A673 (cell line): ENCODE measurements around the gene ZC3H11A. TPM values are rescaled to one million over a fixed set of nuclear protein-coding genes. Genes with fewer than 3 reads are reported as not detected.

Experiments
- BruUV-seq: library from RNA; stranded (reverse); fragments of 400-500 nt; replicated peaks from 2 replicates; lab custom pipeline; 2021; lab: Mats Ljungman, UMichigan
- CTCF ChIA-PET: fragments of 300-600 bp; sonication (Branson Sonifier 250); formaldehyde crosslinking; loops from one replicate; lab custom pipeline; 2022; ENCODE audit warnings: antibody characterized with exemption; lab: Charles Lee
- POLR2A ChIA-PET: fragments of 300-600 bp; sonication (Branson Sonifier 250); formaldehyde crosslinking; loops from one replicate; lab custom pipeline; 2022; ENCODE audit warnings: antibody characterized with exemption; ENCODE audit not compliant: low non-redundant PET; lab: Charles Lee
- DNase-seq: peaks from one replicate; pipeline ENCODE4 v3.0.0-alpha.2; 2015; ENCODE audit warnings: low spot score
- H3K27ac ChIP-seq: fragments of 200-600 bp; sonication (generic); 2 replicates; pipeline ENCODE4 v1.5.1; 2016; ENCODE audit warnings: mixed run types, low read depth, mild to moderate bottlenecking, mixed read lengths, antibody characterized with exemption, low read length; ENCODE audit not compliant: poor library complexity, severe bottlenecking
- H3K27me3 ChIP-seq: fragments of 200-600 bp; sonication (generic); replicated peaks from 2 replicates; pipeline ENCODE4 v1.6.1; 2017; ENCODE audit warnings: mixed run types, low read depth, mild to moderate bottlenecking, mixed read lengths, antibody characterized with exemption, low read length; ENCODE audit not compliant: insufficient read depth, poor library complexity
- H3K36me3 ChIP-seq: fragments of 200-600 bp; sonication (generic); 2 replicates; pipeline ENCODE4 v1.6.1; 2016; ENCODE audit warnings: mixed run types, mild to moderate bottlenecking, mixed read lengths, antibody characterized with exemption, low read length; ENCODE audit not compliant: insufficient read depth, poor library complexity, severe bottlenecking
- H3K4me1 ChIP-seq: fragments of 200-600 bp; sonication (generic); 2 replicates; pipeline ENCODE4 v1.6.1; 2017; ENCODE audit warnings: mixed run types, mild to moderate bottlenecking, mixed read lengths, antibody characterized with exemption, low read length; ENCODE audit not compliant: insufficient read depth, poor library complexity, severe bottlenecking
- H3K4me3 ChIP-seq: fragments of 200-600 bp; sonication (generic); 2 replicates; pipeline ENCODE4 v1.5.1; 2016; ENCODE audit warnings: low read depth, mixed run types, mild to moderate bottlenecking, mixed read lengths, low read length; ENCODE audit not compliant: poor library complexity, severe bottlenecking
- H3K9me3 ChIP-seq: fragments of 200-600 bp; sonication (generic); 2 replicates; pipeline ENCODE4 v1.6.1; 2016; ENCODE audit warnings: mixed run types, low read depth, mild to moderate bottlenecking, mixed read lengths, antibody characterized with exemption, low read length; ENCODE audit not compliant: poor library complexity, severe bottlenecking
- CTCF ChIP-seq: fragments of 300-800, 200-600 bp; sonication (generic); conservative IDR thresholded peaks from 2 replicates; pipeline ENCODE4 v1.5.1; 2017; ENCODE audit warnings: low read depth, mild to moderate bottlenecking, antibody characterized with exemption, low read length, moderate library complexity, mixed read lengths
- EZH2 ChIP-seq: fragments of 200-600 bp; sonication (generic); IDR thresholded peaks from 2 replicates; pipeline ENCODE4 v1.6.1; 2017; ENCODE audit warnings: borderline replicate concordance, low read depth, mild to moderate bottlenecking, mixed read lengths, antibody characterized with exemption, low read length; ENCODE audit not compliant: poor library complexity, severe bottlenecking
- intact Hi-C: fragments of 100-400 bp; cut with micrococcal nuclease; formaldehyde crosslinking; loops from one replicate; pipeline ENCODE4 v1.10.0; 2022; ENCODE audit not compliant: unreplicated experiment
- total RNA-seq: library from RNA; stranded (reverse); gene quantifications from 2 replicates; pipeline ENCODE4 v1.2.3, GENCODE V29; 2021

The ZC3H11A gene
- total RNA-seq, 1 experiment from 2014 or later: 95.3 TPM

- TF ChIP-seq CTCF (no peak), EZH2 (no peak)
- ChIA-PET POLR2A (no interaction called here), CTCF (no interaction called here)
- Histone ChIP-seq H3K4me3 (no peak overlapping the region), H3K4me1 (no peaks in the 10 kb centered on the region), H3K27ac (no peak overlapping the region), H3K36me3 (peaks cover 80% of the 10 kb centered on the region), H3K9me3 (no peaks in the 10 kb centered on the region), H3K27me3 (no peaks in the 10 kb centered on the region)
- no peak for DNase-seq
- intact Hi-C loops: no loop called here
- BruUV-seq: no TSS peak
Observed at GRCh38 chr1:203818399-203818798, 23.0 kb downstream of the ZC3H11A start.

GRCh38 chr1:203823306-203823705 lies 27.9 kb downstream of the ZC3H11A start:
- DNase-seq: no peak
- no peak overlapping the region for H3K27ac ChIP-seq
- TF ChIP-seq EZH2 (no peak), CTCF (no peak)
- H3K36me3 ChIP-seq: peaks cover 86% of the 10 kb centered on the region
- H3K9me3 ChIP-seq: no peaks in the 10 kb centered on the region
- POLR2A ChIA-PET: no interaction called here
- H3K27me3 ChIP-seq: no peaks in the 10 kb centered on the region
- no peak overlapping the region for H3K4me3 ChIP-seq
- H3K4me1 ChIP-seq: no peaks in the 10 kb centered on the region
- BruUV-seq: no TSS peak
- intact Hi-C loops: no loop called here
- CTCF ChIA-PET: no interaction called here

- Histone ChIP-seq H3K4me1 (no peaks in the 10 kb centered on the region), H3K27ac (no peak overlapping the region), H3K4me3 (no peak overlapping the region), H3K9me3 (no peaks in the 10 kb centered on the region), H3K27me3 (no peaks in the 10 kb centered on the region), H3K36me3 (peaks cover 87% of the 10 kb centered on the region)
- BruUV-seq: no TSS peak
- intact Hi-C loops: no loop called here
- TF ChIP-seq CTCF: no peak
- no peak for TF ChIP-seq EZH2
- no peak for DNase-seq
- POLR2A ChIA-PET: no interaction called here
- CTCF ChIA-PET: interaction anchor here (0.5 kb wide), 1 partner anchor 35 kb away, joined by 3 read pairs; no protein-coding TSS in a partner anchor
Observed at GRCh38 chr1:203826175-203826574, 30.8 kb downstream of the ZC3H11A start.
